Skeletal muscle tissue (tissue), 4 donors: ENCODE measurements around the gene UNCX. TPM values are rescaled to one million over a fixed set of nuclear protein-coding genes. Genes with fewer than 3 reads are reported as not detected.

Experiments
- H3K27ac ChIP-seq: one replicate; pipeline ENCODE4 v1.7.0; 2013; ENCODE audit warnings: mild to moderate bottlenecking, low read depth, low read length, inconsistent platforms
- H3K27me3 ChIP-seq, 3 donors: one replicate each; pipeline ENCODE4 v1.7.0; 2013; ENCODE audit warnings: low read length in 3 of 3; ENCODE audit not compliant: control insufficient read depth in 3 of 3, insufficient read depth in 3 of 3
- H3K36me3 ChIP-seq, 3 donors: one replicate each; pipeline ENCODE4 v1.7.0; 2013; ENCODE audit warnings: low read length in 3 of 3; ENCODE audit not compliant: control insufficient read depth in 3 of 3, insufficient read depth in 3 of 3
- H3K4me1 ChIP-seq, 3 donors: one replicate each; pipeline ENCODE4 v1.7.0; 2013; ENCODE audit warnings: low read length in 3 of 3, mild to moderate bottlenecking in 3 of 3; ENCODE audit not compliant: control insufficient read depth in 3 of 3, insufficient read depth in 3 of 3
- H3K4me3 ChIP-seq, 3 donors: one replicate each; pipeline ENCODE4 v1.7.0; 2013; ENCODE audit warnings: low read length in 3 of 3
- H3K9ac ChIP-seq, 3 donors: one replicate each; pipeline ENCODE4 v1.7.0; 2013; ENCODE audit warnings: low read length in 3 of 3, mild to moderate bottlenecking in 3 of 3, moderate library complexity in 2 of 3, low read depth in 1 of 3
- H3K9me3 ChIP-seq, 3 donors: one replicate each; pipeline ENCODE4 v1.7.0; 2013; ENCODE audit warnings: low read length in 3 of 3; ENCODE audit not compliant: control insufficient read depth in 3 of 3
- total RNA-seq: library from RNA; depleted of rRNA; stranded (reverse); fragments of >200 nt; gene quantifications from one replicate; pipeline ENCODE4 v1.2.3, GENCODE V29; 2014
- donor health status: Osteomylitis.

Gene UNCX
- total RNA-seq, 1 donor from 2014 or later = not detected

GRCh38 chr7:1226186-1226901 is 6.3 kb upstream of the UNCX start:
- no peaks in the 10 kb centered on the region for H3K4me1 ChIP-seq
- H3K9me3 ChIP-seq = no peaks in the 10 kb centered on the region
- H3K4me3 ChIP-seq = no peak overlapping the region
- peaks cover 73 to 82% (median 80%) of the 10 kb centered on the region in 3 donors for H3K27me3 ChIP-seq
- no peaks in the 10 kb centered on the region for H3K36me3 ChIP-seq
- no peak overlapping the region for H3K9ac ChIP-seq
- no peak overlapping the region for H3K27ac ChIP-seq

GRCh38 chr7:1227071-1227804 is 5.4 kb upstream of the UNCX start:
- H3K27me3 ChIP-seq = peaks cover 75 to 85% (median 83%) of the 10 kb centered on the region in 3 donors
- H3K4me1 ChIP-seq = no peaks in the 10 kb centered on the region
- no peaks in the 10 kb centered on the region for H3K9me3 ChIP-seq
- H3K4me3 ChIP-seq = no peak overlapping the region
- no peak overlapping the region for H3K27ac ChIP-seq
- no peaks in the 10 kb centered on the region for H3K36me3 ChIP-seq
- no peak overlapping the region for H3K9ac ChIP-seq

GRCh38 chr7:1227814-1228544 is 4.7 kb upstream of the UNCX start:
- H3K27me3 ChIP-seq = peaks cover 73 to 84% (median 81%) of the 10 kb centered on the region in 3 donors
- H3K36me3 ChIP-seq = no peaks in the 10 kb centered on the region
- no peak overlapping the region for H3K4me3 ChIP-seq
- H3K9ac ChIP-seq = no peak overlapping the region
- H3K9me3 ChIP-seq = no peaks in the 10 kb centered on the region
- H3K27ac ChIP-seq = no peak overlapping the region
- H3K4me1 ChIP-seq = no peaks in the 10 kb centered on the region

GRCh38 chr7:1228545-1229201 is 4.0 kb upstream of the UNCX start:
- Histone ChIP-seq H3K9me3 (no peaks in the 10 kb centered on the region), H3K4me3 (no peak overlapping the region), H3K27me3 (peaks cover 70 to 80% (median 78%) of the 10 kb centered on the region in 3 donors), H3K4me1 (no peaks in the 10 kb centered on the region), H3K9ac (no peak overlapping the region), H3K36me3 (no peaks in the 10 kb centered on the region), H3K27ac (no peak overlapping the region)

GRCh38 chr7:1229202-1229947 is 3.3 kb upstream of the UNCX start:
- H3K9ac ChIP-seq = no peak overlapping the region
- H3K4me1 ChIP-seq = peaks cover 0 to 1% (median 0%) of the 10 kb centered on the region in 3 donors
- H3K36me3 ChIP-seq = no peaks in the 10 kb centered on the region
- no peak overlapping the region for H3K27ac ChIP-seq
- H3K9me3 ChIP-seq = no peaks in the 10 kb centered on the region
- H3K4me3 ChIP-seq = no peak overlapping the region
- peaks cover 72 to 80% (median 78%) of the 10 kb centered on the region in 3 donors for H3K27me3 ChIP-seq

DNA sequence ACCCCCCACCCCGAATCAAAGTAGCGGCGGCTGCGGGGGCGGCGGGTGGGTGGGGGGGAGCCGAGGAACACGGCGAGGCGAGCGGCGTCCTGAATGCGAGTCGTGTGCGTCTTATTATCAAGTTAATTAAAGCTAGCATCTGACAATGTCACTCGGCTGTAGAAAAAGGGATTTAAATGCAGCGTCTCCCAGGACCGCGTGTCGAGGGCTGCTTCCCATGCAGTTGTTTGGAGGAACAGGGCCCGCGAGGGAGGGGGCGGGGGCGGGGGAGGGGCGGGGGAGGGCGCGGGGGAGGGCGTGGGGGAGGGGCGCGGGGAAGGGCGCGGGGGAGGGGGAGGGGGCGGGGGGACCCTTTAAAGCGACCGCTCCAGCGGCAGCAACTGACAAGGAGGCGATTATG is 2.7 kb upstream of the UNCX start:
- Histone ChIP-seq H3K4me1 (peaks cover 0 to 3% (median 0%) of the 10 kb centered on the region in 3 donors), H3K9me3 (no peaks in the 10 kb centered on the region), H3K9ac (no peak overlapping the region), H3K27ac (no peak overlapping the region), H3K4me3 (no peak overlapping the region), H3K36me3 (no peaks in the 10 kb centered on the region), H3K27me3 (peaks cover 76 to 85% (median 80%) of the 10 kb centered on the region in 3 donors)

DNA sequence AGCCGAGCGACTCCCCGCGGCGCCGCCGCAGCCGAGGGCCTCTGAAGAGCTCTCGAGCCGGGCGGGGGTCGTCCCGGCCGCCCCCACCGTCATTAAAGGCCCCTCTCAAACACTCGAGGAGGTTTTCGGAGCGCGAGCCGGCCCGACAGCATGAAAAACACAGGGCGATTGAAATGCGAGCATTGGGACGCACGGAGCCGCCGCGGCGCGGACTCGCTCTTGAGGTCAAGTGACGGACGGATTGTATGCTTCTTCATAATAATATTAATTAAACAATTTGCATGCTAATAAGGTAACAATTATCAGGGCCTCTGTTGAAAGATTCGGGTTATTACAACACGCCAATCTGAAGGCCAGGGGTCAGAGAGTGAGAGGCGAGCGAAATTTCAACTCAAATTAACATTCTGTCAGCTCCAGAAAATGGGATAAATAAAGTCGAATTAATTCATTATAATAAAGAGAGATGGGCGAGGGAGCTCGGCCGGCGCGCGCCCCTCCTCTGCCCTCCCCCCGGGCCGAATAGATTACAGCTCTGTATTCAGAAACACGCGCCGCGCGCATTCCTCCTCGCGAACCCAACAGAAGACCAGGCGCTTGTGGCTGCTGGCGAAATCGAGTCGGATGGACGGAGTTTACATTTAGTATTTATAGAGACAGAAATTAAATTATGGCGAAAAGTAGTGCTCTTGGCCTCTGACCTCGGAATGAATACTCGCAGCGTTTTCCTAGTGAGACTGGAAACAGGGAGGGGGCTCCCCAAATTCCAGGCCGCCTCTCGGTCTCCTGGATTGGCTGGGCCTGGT is 2.1 kb upstream of the UNCX start:
- Histone ChIP-seq H3K4me1 (peaks cover 0 to 3% (median 0%) of the 10 kb centered on the region in 3 donors), H3K27me3 (peaks cover 80 to 86% (median 82%) of the 10 kb centered on the region in 3 donors), H3K4me3 (no peak overlapping the region), H3K9ac (no peak overlapping the region), H3K36me3 (no peaks in the 10 kb centered on the region), H3K27ac (no peak overlapping the region), H3K9me3 (no peaks in the 10 kb centered on the region)

GRCh38 chr7:1231214-1232102 is 1.2 kb upstream of the UNCX start:
- Histone ChIP-seq H3K4me1 (peaks cover 0 to 3% (median 0%) of the 10 kb centered on the region in 3 donors), H3K4me3 (no peak overlapping the region), H3K27ac (no peak overlapping the region), H3K9me3 (no peaks in the 10 kb centered on the region), H3K9ac (no peak overlapping the region), H3K27me3 (peaks cover 75 to 85% (median 76%) of the 10 kb centered on the region in 3 donors), H3K36me3 (no peaks in the 10 kb centered on the region)
